Measurements from ENCODE around the gene FARP1. TPM values are rescaled to one million over a fixed set of nuclear protein-coding genes. Genes with fewer than 3 reads are reported as not detected.

Gene FARP1
- total RNA-seq, 4 donors from 2014 or later: 1.5 to 10.3 (median 6.4) TPM

DNA sequence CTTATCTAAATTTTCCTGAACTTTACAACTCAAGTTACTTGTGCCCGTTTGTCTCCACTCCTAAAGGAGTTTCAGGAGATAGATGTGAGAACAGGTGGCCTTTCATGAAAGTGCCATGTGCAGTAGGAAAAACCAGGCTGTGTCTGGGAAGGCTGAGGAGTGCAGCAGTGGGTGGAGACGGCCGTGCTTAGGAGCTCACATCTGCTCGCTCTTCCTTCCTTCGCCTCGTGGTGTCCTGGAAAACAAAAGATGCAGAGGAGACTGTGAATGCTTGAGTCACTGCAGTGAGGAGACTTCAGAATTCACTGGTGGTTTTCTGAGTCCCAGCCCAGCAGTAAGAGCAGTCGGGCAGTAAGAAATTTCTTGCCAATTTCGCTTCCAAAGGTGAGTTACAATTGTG lies 172.6 kb downstream of the FARP1 start:
- WGBS, 2 donors: 57 to 58% methylated on average over 8 of the region's 8 CpGs
- intact Hi-C loops (cut with DNase I): no loop called here
- no peak for DNase-seq

DNA sequence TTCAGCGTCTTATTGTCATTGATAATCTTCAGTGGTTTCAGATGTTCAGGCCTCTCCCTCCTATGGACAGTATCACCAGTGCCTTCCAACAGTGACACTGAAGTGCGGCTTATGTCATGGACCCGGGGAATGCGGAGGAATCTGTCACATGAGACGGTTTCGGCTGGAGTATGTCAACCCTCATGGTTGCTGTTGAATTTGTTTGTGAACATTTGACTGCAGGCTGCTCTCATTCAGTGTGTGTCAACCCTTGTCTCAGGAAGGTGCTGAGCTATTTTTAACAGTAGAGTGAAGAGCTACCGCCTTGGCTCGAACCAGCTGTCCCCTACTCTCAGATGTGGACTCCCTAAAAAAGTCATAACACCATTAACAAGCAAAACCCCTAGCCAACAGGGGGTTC lies 173.0 kb downstream of the FARP1 start:
- TF ChIP-seq POLR2A (IDR thresholded peaks at IDR 0.05): no peak
- H3K36me3 ChIP-seq: no peaks in the 10 kb centered on the region
- no peaks in the 10 kb centered on the region for H3K27me3 ChIP-seq
- intact Hi-C loops (cut with DNase I): no loop called here
- H3K4me3 ChIP-seq: no peak overlapping the region
- no peaks in the 10 kb centered on the region for H3K4me1 ChIP-seq
- WGBS, 2 donors: 78 to 87% methylated on average over 8 of the region's 8 CpGs
- H3K9me3 ChIP-seq: no peaks in the 10 kb centered on the region
- no peak overlapping the region for H3K27ac ChIP-seq
- DNase-seq: no peak

More for the DNA sequence above, 172.6 kb downstream of the FARP1 start:
- no peaks in the 10 kb centered on the region for H3K27me3 ChIP-seq
- TF ChIP-seq, protein P1, sequence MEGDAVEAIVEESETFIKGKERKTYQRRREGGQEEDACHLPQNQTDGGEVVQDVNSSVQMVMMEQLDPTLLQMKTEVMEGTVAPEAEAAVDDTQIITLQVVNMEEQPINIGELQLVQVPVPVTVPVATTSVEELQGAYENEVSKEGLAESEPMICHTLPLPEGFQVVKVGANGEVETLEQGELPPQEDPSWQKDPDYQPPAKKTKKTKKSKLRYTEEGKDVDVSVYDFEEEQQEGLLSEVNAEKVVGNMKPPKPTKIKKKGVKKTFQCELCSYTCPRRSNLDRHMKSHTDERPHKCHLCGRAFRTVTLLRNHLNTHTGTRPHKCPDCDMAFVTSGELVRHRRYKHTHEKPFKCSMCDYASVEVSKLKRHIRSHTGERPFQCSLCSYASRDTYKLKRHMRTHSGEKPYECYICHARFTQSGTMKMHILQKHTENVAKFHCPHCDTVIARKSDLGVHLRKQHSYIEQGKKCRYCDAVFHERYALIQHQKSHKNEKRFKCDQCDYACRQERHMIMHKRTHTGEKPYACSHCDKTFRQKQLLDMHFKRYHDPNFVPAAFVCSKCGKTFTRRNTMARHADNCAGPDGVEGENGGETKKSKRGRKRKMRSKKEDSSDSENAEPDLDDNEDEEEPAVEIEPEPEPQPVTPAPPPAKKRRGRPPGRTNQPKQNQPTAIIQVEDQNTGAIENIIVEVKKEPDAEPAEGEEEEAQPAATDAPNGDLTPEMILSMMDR (IDR thresholded peaks at IDR 0.05): no peak
- no peak for TF ChIP-seq POLR2A (IDR thresholded peaks at IDR 0.05)
- H3K4me1 ChIP-seq: no peaks in the 10 kb centered on the region
- H3K4me3 ChIP-seq: no peak overlapping the region
- no peaks in the 10 kb centered on the region for H3K36me3 ChIP-seq
- H3K9me3 ChIP-seq: no peaks in the 10 kb centered on the region
- H3K27ac ChIP-seq: no peak overlapping the region

DNA sequence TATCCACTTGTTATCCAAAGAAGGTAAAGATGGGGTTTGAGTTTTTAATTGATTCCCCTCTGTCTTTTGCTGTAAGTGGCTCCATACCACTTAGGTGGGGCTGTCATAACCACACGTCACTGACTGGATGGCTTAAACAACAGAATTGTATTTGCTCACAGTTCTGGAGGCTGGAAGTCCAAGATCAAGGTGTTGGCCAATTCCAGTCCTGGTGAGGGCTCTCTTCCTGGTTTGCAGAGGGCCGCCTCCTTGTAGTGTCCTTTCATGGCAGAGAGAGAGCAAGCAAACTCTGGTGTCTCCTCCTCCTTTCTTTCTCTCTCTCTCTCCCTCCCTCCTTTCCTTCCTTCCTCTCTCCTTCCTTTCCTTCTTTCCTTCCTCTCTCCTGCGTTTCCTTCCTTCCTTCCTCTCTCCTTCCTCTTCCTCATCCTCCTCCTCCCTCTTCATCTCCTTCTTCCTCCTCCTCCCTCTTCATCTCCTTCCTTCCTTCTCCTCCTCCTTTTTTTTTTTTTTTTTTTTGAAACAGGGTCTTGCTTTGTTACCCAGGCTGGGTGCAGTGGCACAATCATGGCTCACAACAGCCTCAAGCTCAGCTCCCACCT lies 174.8 kb downstream of the FARP1 start:
- WGBS, 2 donors: 75 to 76% methylated on average over 3 of the region's 3 CpGs
- Histone ChIP-seq H3K27ac (no peak overlapping the region), H3K9me3 (no peaks in the 10 kb centered on the region), H3K4me3 (no peak overlapping the region), H3K4me1 (no peaks in the 10 kb centered on the region), H3K36me3 (no peaks in the 10 kb centered on the region), H3K27me3 (no peaks in the 10 kb centered on the region)
- no peak for DNase-seq
- intact Hi-C loops (cut with DNase I): no loop called here
- TF ChIP-seq, protein P1 (IDR thresholded peaks at IDR 0.05): no peak
- TF ChIP-seq POLR2A (IDR thresholded peaks at IDR 0.05): no peak

DNA sequence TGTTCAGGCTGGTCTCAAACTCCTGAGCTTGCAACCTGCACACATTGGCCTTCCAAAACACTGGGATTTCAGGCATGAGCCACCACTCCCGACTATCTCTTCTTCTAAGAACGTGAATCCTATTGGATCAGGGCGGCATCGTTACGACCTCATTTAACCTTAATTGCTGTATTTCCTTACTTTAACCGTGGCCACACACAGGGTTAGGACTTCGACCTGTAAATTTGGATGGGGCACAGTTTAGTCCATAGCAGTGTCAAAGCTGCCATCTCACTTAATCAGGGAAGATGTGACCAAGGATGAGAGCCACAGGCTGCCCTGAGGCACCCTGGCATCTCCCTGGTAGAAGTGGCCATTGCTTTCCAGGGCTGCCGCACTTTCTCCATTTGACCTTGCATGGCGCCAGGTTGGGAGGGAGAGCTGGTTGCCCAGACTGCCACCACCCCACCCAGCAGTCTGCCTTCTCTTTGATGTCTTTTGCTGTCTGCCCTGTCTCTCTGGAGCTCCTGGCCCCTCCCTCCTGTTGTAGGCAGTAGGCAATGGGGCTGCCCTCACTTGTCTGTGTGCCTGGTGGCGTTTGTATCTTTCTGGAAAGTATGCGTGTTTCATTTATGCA lies 175.5 kb downstream of the FARP1 start:
- intact Hi-C loops (cut with DNase I): no loop called here
- 80 to 84% methylated on average over 9 to 10 of the region's 11 CpGs for WGBS, 2 donors
- Histone ChIP-seq H3K4me3 (no peak overlapping the region), H3K4me1 (no peaks in the 10 kb centered on the region), H3K9me3 (no peaks in the 10 kb centered on the region), H3K27ac (no peak overlapping the region), H3K27me3 (no peaks in the 10 kb centered on the region), H3K36me3 (no peaks in the 10 kb centered on the region)
- TF ChIP-seq POLR2A (IDR thresholded peaks at IDR 0.05): no peak
- TF ChIP-seq, protein P1 (IDR thresholded peaks at IDR 0.05): no peak
- no peak for DNase-seq

DNA sequence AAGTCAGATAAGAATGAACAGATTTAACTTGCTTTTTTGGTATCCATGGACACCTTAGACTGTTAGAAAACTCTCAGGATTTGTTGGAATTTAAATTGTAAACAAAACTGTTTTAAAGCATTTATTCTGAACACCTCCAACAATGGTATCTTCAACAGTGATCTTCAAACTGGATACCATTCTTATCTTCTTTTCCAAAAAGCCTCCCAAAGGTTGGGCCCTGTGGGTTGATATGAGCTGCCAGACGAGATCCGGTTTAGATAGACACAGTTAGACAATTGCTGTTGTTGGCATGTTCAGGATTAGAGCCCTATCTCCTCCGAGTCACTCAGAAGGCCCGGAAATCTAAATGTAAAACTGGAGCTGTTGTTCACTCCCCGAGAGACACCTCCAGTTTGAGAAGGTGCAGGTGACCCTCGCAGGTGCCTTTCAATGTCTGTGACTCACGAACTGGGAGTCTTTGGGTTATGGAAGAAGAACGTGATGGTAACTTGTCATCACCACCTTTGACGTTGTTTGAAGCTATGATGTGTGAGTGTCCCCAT lies 177.7 kb downstream of the FARP1 start:
- intact Hi-C loops (cut with DNase I): no loop called here
- H3K27me3 ChIP-seq: no peaks in the 10 kb centered on the region
- no peak for DNase-seq
- H3K4me3 ChIP-seq: no peak overlapping the region
- TF ChIP-seq, protein P1 (IDR thresholded peaks at IDR 0.05): no peak
- no peak for TF ChIP-seq POLR2A (IDR thresholded peaks at IDR 0.05)
- H3K4me1 ChIP-seq: no peaks in the 10 kb centered on the region
- no peaks in the 10 kb centered on the region for H3K36me3 ChIP-seq
- WGBS, 2 donors: 82 to 85% methylated on average over 9 of the region's 9 CpGs
- no peaks in the 10 kb centered on the region for H3K9me3 ChIP-seq
- H3K27ac ChIP-seq: no peak overlapping the region
